ENCODE data around the gene TRRAP. TPM values are rescaled to one million over a fixed set of nuclear protein-coding genes. Genes with fewer than 3 reads are reported as not detected.

Gene TRRAP
- polyA plus RNA-seq, 1 donor from 2014 or later = 12.9 TPM

GRCh38 chr7:99027241-99027640, 148.9 kb downstream of the TRRAP start:
- Histone ChIP-seq H3F3A (ENCODE audit: insufficient read depth, low read length, poor library complexity, severe bottlenecking) (no peaks in the 10 kb centered on the region), H4K20me1 (ENCODE audit: insufficient read depth) (no peaks in the 10 kb centered on the region), H3K4me2 (ENCODE audit: low read length) (no peak overlapping the region), H3K27ac (ENCODE audit: low read length) (no peak overlapping the region), H3K4me3 (ENCODE audit: low read length) (no peak overlapping the region), H3K36me3 (ENCODE audit: insufficient read depth, low read length) (peaks cover 17% of the 10 kb centered on the region), H3K79me2 (replicated peaks; ENCODE audit: insufficient read depth, low read length) (no peaks in the 10 kb centered on the region), H3K27me3 (ENCODE audit: insufficient read depth, low read depth, low read length) (no peaks in the 10 kb centered on the region), H3K9ac (ENCODE audit: low read length) (no peak overlapping the region), H3K9me2 (ENCODE audit: insufficient read depth, low read length) (no peaks in the 10 kb centered on the region), H2AFZ (ENCODE audit: low read depth, low read length) (no peak overlapping the region), H3K9me3 (ENCODE audit: low read length) (no peaks in the 10 kb centered on the region)
- TF ChIP-seq CTCF (IDR thresholded peaks at IDR 0.05; ENCODE audit: poor library complexity, severe bottlenecking) (no peak), EP300 (conservative IDR thresholded peaks at IDR 0.05; ENCODE audit: poor library complexity, severe bottlenecking) (no peak), TAF1 (IDR thresholded peaks at IDR 0.05; ENCODE audit: low read depth) (no peak), SMC3 (conservative IDR thresholded peaks at IDR 0.05; ENCODE audit: poor library complexity) (no peak), RAD21 (conservative IDR thresholded peaks at IDR 0.05) (no peak)

GRCh38 chr7:99027841-99028240, 149.5 kb downstream of the TRRAP start:
- H3K27ac ChIP-seq (ENCODE audit: low read length) = no peak overlapping the region

More at GRCh38 chr7:99027841-99028240, 149.5 kb downstream of the TRRAP start:
- H3K36me3 ChIP-seq (ENCODE audit: insufficient read depth, low read length) = peaks cover 17% of the 10 kb centered on the region
- H2AFZ ChIP-seq (ENCODE audit: low read depth, low read length) = no peak overlapping the region
- no peaks in the 10 kb centered on the region for H3K9me2 ChIP-seq (ENCODE audit: insufficient read depth, low read length)
- H3K9me3 ChIP-seq (ENCODE audit: low read length) = no peaks in the 10 kb centered on the region
- H3K9ac ChIP-seq (ENCODE audit: low read length) = no peak overlapping the region
- H3K4me2 ChIP-seq (ENCODE audit: low read length) = no peak overlapping the region
- H4K20me1 ChIP-seq (ENCODE audit: insufficient read depth) = no peaks in the 10 kb centered on the region
- H3K79me2 ChIP-seq (replicated peaks; ENCODE audit: insufficient read depth, low read length) = no peaks in the 10 kb centered on the region
- TF ChIP-seq RAD21 (conservative IDR thresholded peaks at IDR 0.05) (no peak), CTCF (IDR thresholded peaks at IDR 0.05; ENCODE audit: poor library complexity, severe bottlenecking) (no peak), EZH2 (IDR thresholded peaks at IDR 0.05; ENCODE audit: borderline replicate concordance, insufficient read depth, low read length, poor library complexity, severe bottlenecking) (no peak), POLR2AphosphoS5 (IDR thresholded peaks at IDR 0.05) (no peak), TAF1 (IDR thresholded peaks at IDR 0.05; ENCODE audit: low read depth) (no peak), EP300 (conservative IDR thresholded peaks at IDR 0.05; ENCODE audit: poor library complexity, severe bottlenecking) (no peak), REST (IDR thresholded peaks at IDR 0.05; ENCODE audit: borderline replicate concordance) (no peak), SMC3 (conservative IDR thresholded peaks at IDR 0.05; ENCODE audit: poor library complexity) (no peak), MXI1 (conservative IDR thresholded peaks at IDR 0.05; ENCODE audit: poor library complexity, severe bottlenecking) (no peak)
- H3K4me3 ChIP-seq (ENCODE audit: low read length) = no peak overlapping the region
- H3F3A ChIP-seq (ENCODE audit: insufficient read depth, low read length, poor library complexity, severe bottlenecking) = no peaks in the 10 kb centered on the region
- H3K27me3 ChIP-seq (ENCODE audit: insufficient read depth, low read depth, low read length) = no peaks in the 10 kb centered on the region

Data from neural cell (in vitro differentiated cells).